Measurements from ENCODE around the gene GLIS1.

The GLIS1 gene

DNA sequence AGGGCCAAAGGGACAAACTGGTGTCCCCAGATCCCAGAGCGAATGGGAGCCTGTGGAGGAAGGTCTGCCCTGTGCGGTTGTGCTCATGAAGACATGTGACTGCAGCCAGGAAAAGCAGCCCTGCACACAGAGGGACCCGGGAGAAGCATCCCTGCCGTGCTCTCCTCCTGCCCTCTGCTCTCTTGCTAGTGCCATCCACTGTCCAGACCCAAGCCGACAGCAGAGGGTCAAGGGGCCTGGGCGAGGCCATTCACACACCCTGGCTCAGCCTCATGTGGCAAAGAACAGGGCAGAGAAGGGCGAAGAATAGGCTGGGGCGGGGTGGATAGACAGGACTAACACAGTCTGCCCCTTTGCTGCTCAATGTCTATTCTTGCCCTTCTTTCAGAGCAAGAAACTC, 262.4 kb downstream of the GLIS1 start:
- DNase-seq: no peak

- DNase-seq: no peak
Observed at GRCh38 chr1:53475664-53476063, 263.3 kb downstream of the GLIS1 start.

DNA sequence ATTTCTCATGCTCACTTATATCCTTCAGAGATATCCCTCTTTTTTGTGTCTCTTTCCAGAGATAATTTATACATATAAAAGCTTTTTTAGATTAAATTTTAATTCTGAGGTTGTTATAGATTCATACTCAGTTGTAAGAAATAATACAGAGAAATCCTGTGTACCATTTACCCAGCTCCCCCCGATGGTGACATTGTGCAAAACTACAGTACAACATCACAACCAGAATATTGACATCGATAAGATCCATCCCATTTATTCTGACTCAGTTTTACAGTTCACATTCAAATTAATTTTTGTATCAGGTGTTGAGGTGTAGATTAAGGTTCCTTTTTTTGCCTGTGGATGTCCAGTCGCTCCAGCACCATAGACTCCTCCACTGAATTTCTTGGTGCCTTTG, 265.5 kb downstream of the GLIS1 start:
- no peak for DNase-seq

DNA sequence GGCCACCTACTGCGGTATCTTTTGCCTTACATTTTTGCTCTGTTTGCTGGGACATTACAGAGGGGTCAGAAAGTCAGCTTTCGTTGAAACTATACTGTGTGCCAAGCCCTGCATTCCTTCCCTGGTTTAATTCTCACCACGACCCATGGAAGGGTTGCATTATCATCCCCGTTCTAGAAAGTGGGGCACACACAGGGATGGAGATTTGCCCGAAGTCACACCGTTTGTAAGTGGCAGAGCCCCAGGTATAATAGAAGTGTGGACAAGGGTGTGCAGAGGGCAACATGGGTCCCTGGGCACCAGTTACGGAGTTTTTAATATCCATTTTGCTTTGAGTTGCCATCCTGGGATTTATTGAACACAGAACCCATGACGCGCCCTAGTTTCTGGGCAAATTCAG, 268.0 kb downstream of the GLIS1 start:
- no peak for DNase-seq

GRCh38 chr1:53470584-53470983, 268.4 kb downstream of the GLIS1 start:
- DNase-seq: no peak

DNA sequence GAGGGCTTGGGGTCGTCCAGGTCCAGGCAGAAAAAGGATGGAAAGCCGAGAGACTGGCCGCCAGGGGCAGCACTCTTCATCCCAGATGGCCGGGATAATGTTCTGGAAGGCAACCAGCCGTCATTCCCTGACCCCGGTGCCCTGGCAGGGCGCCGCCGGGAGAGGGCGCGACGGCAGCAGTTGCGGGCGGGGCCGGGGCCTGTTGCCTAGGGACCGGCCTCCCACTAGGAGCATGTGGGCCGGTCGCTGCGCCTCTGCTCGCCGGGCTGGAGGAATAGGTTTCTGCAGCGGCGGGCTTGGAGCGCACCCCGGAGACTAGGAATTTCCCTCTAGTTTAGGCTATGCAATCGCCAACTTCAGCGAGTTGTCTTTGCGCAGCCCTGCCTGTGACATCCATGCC, 268.8 kb downstream of the GLIS1 start:
- no peak for DNase-seq

DNA sequence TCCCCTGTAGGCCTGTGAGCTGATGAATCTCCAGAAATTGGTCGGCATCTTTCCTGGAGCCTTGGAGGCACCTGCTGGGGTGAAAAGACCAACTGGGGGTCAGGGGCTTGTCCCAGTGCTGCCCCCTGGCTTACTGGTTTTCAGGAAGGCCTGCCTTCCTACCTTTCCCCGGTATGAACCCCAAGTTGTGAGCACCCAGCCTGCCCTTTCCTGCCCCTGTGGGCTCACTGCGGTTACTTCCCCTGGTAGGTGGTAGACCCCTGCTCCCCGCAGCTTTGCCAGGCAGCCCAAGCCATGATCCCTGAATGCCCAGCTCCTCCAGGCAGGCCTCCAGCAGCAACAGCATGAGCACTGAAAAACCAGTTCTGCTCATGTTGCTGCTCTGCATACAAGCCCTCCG, 269.6 kb downstream of the GLIS1 start:
- DNase-seq: no peak

GRCh38 chr1:53468374-53468773, 270.6 kb downstream of the GLIS1 start:
- no peak for DNase-seq

DNA sequence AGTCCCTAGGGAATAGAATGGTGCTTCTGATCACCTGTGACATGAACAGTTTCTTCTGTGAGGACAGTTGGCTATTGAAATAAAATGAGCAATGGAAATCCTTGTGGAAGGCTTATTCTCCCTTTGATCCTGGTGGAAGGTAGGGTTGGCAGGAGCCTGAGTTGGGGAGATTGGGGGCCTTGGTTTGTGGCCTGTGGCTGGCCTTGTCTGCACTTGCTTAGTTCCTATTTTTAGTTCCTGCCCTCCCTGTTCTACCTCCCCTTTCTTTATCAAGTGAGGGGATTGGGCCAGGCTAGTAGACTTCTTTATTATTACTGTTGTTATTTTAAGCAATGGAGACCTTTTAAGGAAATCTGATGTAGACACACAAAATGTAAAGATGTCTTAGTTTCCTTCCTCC, 271.6 kb downstream of the GLIS1 start:
- DNase-seq: no peak

DNA sequence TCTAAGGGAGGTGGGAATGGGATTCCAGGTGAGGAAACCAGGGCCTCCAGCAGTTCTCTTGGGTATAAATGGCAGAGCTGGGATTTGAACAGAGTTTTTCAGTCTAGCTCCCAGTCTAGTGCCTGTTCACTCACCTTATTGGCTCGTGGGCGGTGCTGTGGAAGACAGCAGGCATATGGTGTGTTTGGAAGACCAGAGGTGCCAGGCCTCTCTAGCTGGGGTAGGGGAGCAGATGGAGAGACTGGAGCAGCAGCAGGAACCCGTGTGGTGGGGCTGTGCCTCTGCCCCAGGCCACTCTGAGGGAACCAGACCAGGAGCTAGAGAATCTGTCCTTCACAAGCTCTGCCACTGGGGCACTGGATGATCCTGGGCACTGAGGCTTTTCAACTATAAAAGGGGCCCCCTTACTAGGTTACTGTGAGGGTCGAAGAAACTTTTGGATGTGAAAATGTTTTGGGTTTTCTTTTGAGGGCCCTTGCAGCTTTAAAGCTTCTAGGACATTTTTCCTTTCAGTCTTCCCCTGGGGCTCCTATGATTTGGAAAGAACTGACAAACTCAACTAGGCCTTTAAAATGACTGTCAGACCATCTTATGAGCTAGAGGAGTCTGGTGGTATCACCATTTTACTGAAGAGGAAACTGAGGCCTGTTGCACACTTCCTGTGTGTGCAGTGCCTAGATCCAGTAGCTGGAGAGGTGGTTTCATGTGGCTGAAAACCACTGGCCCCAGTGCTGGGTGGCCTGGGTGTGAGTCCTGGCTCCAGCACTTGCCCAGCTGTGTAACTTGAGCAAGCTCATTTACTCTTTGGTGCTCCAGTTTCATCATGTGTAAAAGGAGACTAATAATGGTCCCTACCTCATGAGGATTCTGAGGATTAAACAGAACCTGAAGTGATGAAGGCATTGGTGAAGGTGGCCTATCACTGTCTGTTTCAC, 273.7 kb downstream of the GLIS1 start:
- no peak for DNase-seq

GRCh38 chr1:53463961-53464899, 274.7 kb downstream of the GLIS1 start:
- DNase-seq: no peak

GRCh38 chr1:53462769-53463501, 276.0 kb downstream of the GLIS1 start:
- no peak for DNase-seq

GRCh38 chr1:53462193-53462592, 276.8 kb downstream of the GLIS1 start:
- DNase-seq: no peak

- DNase-seq: no peak
Observed at GRCh38 chr1:53461323-53462044, 277.5 kb downstream of the GLIS1 start.

- DNase-seq: no peak
Observed at GRCh38 chr1:53460666-53461322, 278.2 kb downstream of the GLIS1 start.

- DNase-seq: no peak
Observed at GRCh38 chr1:53460211-53460634, 278.7 kb downstream of the GLIS1 start.

- DNase-seq: no peak
Observed at GRCh38 chr1:53459321-53460175, 279.4 kb downstream of the GLIS1 start, which contains the start of gene DMRTB1. Gene DMRTB1, plus strand, starts transcription at chr1:53459399. Its CDS starts 55 bp downstream, at chr1:53459454.

DNA sequence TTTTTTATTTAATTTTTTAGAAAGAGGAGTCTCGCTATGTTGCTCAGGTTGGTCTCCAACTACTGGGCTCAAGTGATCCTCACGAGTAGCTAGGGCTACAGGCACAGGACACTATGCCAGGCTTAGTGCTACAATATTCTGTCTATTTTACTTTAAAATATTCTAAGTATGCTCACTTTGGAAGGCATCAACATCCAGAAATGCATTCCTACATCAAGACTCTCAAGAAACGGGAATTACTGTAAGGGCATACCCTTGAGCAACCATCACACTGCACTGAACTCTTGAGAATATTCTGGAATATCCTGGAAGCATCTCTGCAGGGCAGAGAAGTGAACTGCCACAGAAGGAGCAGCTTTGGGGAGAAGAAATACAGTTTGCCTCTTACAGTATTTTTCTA, 280.3 kb downstream of the GLIS1 start:
- DNase-seq: no peak
